ENCODE results near the gene CALML5. TPM values are rescaled to one million over a fixed set of nuclear protein-coding genes. Genes with fewer than 3 reads are reported as not detected.

Gene CALML5
- total RNA-seq, 2 experiments from 2014 or later: not detected

DNA sequence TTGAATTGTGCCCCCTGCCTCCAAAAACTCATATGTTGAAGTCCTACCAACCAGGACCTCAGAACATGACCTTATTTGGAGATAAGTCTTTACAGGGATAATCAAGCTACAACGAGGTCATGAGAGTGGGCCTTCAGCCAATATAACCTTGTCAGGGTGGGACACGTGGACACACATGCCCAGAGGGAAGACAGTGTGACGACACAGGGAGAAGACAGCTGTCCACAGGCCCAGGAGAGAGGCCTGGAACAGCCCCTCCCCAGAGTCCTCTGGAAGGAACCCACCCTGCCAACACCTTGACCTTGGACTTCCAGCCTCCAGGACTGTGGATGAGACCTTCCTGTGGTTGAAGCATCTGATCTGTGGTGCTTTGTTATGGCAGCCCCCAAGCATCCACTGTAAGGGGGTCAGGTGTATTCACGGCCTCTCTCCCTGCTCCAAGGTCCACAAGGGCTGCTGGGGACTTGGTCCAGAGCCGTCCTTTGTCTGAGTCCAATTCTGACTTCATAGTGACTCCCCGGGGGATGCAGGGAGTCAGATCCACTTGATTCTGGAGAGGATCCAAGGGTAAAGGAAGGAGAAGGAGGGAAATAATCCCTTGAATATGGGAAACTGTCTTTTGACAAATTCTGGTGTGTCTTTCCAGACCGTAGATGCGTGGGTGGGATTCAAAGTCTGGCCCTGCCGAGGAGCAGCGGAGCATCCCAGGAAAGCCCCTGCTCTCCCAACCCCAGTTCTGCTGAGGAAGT, 32.4 kb upstream of the CALML5 start:
- ChIA-PET CTCF (ENCODE audit: unreplicated experiment) (no interaction called here), POLR2A (interaction anchor here (2.3 kb wide), 1 partner anchor 18 kb away, joined by 5 read pairs; no protein-coding TSS in a partner anchor)
- no peaks in the 10 kb centered on the region for H3K79me2 ChIP-seq (ENCODE audit: insufficient read depth, low read depth, low read length)
- no peak overlapping the region for H3K4me2 ChIP-seq (ENCODE audit: low read length)
- TF ChIP-seq, protein P1, sequence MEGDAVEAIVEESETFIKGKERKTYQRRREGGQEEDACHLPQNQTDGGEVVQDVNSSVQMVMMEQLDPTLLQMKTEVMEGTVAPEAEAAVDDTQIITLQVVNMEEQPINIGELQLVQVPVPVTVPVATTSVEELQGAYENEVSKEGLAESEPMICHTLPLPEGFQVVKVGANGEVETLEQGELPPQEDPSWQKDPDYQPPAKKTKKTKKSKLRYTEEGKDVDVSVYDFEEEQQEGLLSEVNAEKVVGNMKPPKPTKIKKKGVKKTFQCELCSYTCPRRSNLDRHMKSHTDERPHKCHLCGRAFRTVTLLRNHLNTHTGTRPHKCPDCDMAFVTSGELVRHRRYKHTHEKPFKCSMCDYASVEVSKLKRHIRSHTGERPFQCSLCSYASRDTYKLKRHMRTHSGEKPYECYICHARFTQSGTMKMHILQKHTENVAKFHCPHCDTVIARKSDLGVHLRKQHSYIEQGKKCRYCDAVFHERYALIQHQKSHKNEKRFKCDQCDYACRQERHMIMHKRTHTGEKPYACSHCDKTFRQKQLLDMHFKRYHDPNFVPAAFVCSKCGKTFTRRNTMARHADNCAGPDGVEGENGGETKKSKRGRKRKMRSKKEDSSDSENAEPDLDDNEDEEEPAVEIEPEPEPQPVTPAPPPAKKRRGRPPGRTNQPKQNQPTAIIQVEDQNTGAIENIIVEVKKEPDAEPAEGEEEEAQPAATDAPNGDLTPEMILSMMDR (conservative IDR thresholded peaks at IDR 0.05; ENCODE audit: low read length): no peak
- no peak for TF ChIP-seq EZH2phosphoT487 (IDR thresholded peaks at IDR 0.05; ENCODE audit: borderline replicate concordance, low read depth, low read length)
- no peaks in the 10 kb centered on the region for H3K9me3 ChIP-seq (ENCODE audit: low read length)
- no peak for DNase-seq (ENCODE audit: low spot score)
- intact Hi-C loops (cut with micrococcal nuclease; ENCODE audit: unreplicated experiment): no loop called here
- no peak overlapping the region for H3K27ac ChIP-seq (ENCODE audit: low read depth, low read length, poor library complexity, severe bottlenecking)
- H3K4me1 ChIP-seq (ENCODE audit: insufficient read depth, low read length, poor library complexity, severe bottlenecking): no peaks in the 10 kb centered on the region
- no peak overlapping the region for H2AFZ ChIP-seq (ENCODE audit: low read length)
- no peaks in the 10 kb centered on the region for H3K9me2 ChIP-seq (ENCODE audit: insufficient read depth, low read length)
- H3K36me3 ChIP-seq (ENCODE audit: insufficient read depth, low read length): no peaks in the 10 kb centered on the region
- H4K20me1 ChIP-seq (ENCODE audit: insufficient read depth, low read length): no peaks in the 10 kb centered on the region
- no TSS peak for BruUV-seq (replicated peaks)
- no peak overlapping the region for H3K4me3 ChIP-seq (ENCODE audit: low read depth, low read length, poor library complexity, severe bottlenecking)

DNA sequence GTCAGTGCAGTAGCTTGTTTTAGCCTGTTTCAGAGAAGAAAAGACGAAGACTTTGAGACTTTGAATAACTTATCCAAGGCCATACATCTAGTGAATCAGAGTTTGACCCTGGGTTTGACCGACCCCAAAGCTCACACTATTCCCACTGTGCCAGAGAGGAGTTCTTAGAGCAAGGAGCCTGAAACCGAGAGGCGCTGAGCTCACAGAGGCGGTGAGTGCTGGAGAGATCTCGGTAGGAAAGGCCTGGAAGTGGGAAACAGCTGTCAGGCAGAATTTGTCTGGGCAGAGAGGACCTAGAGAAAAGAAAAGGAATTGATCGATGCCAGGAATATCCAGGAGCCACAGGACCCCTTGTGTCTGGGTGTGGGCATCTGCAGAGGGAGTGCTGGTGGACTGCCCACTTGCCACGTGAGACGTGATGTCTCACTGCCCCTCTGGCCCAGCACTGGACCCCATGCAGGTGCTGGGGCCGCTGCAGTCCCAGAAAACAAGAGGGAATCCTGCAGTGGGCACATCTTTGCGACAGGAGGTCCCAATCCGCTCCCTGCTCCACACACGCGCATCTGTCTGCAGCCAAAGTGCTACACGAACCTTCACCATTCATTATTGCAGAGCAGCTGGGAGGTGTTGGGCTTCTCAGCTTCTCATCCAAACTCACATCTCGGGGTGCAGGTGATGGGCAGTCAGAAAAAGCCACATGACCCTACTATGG, 31.6 kb upstream of the CALML5 start:
- intact Hi-C loops (cut with micrococcal nuclease; ENCODE audit: unreplicated experiment): no loop called here
- H3K4me3 ChIP-seq (ENCODE audit: low read depth, low read length, poor library complexity, severe bottlenecking): no peak overlapping the region
- H4K20me1 ChIP-seq (ENCODE audit: insufficient read depth, low read length): no peaks in the 10 kb centered on the region
- TF ChIP-seq, protein P1 (conservative IDR thresholded peaks at IDR 0.05; ENCODE audit: low read length): no peak
- no peak for TF ChIP-seq EZH2phosphoT487 (IDR thresholded peaks at IDR 0.05; ENCODE audit: borderline replicate concordance, low read depth, low read length)
- no peaks in the 10 kb centered on the region for H3K4me1 ChIP-seq (ENCODE audit: insufficient read depth, low read length, poor library complexity, severe bottlenecking)
- H3K9me2 ChIP-seq (ENCODE audit: insufficient read depth, low read length): no peaks in the 10 kb centered on the region
- H3K36me3 ChIP-seq (ENCODE audit: insufficient read depth, low read length): no peaks in the 10 kb centered on the region
- no TSS peak for BruUV-seq (replicated peaks)
- H3K27ac ChIP-seq (ENCODE audit: low read depth, low read length, poor library complexity, severe bottlenecking): no peak overlapping the region
- H2AFZ ChIP-seq (ENCODE audit: low read length): no peak overlapping the region
- no peaks in the 10 kb centered on the region for H3K9me3 ChIP-seq (ENCODE audit: low read length)
- POLR2A ChIA-PET: interaction anchor here (2.3 kb wide), 1 partner anchor 19 kb away, joined by 5 read pairs; no protein-coding TSS in a partner anchor
- no peaks in the 10 kb centered on the region for H3K79me2 ChIP-seq (ENCODE audit: insufficient read depth, low read depth, low read length)
- CTCF ChIA-PET (ENCODE audit: unreplicated experiment): no interaction called here
- H3K4me2 ChIP-seq (ENCODE audit: low read length): no peak overlapping the region
- DNase-seq (ENCODE audit: low spot score): no peak

DNA sequence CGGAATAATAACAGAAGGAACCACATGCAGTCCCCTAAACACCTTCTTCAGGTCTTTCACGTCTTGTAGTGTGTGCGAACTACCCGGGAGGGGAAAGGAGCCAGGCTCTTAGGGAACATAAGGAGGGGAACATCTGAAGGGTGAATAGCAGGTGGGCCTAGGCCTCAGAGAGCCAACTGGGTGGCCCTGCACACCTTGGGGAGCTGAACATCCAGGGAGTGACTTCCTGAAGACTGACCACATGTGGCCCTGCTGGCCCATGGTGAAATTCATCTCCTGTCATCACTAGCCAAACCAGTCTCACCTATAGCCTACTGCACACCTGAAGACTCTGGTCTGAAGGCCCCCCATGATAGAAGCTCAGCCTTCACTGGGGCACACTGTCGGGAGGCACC, 31.0 kb upstream of the CALML5 start:
- Histone ChIP-seq H3K36me3 (ENCODE audit: insufficient read depth, low read length) (no peaks in the 10 kb centered on the region), H4K20me1 (ENCODE audit: insufficient read depth, low read length) (no peaks in the 10 kb centered on the region), H3K79me2 (ENCODE audit: insufficient read depth, low read depth, low read length) (no peaks in the 10 kb centered on the region), H3K9me2 (ENCODE audit: insufficient read depth, low read length) (no peaks in the 10 kb centered on the region), H3K4me1 (ENCODE audit: insufficient read depth, low read length, poor library complexity, severe bottlenecking) (no peaks in the 10 kb centered on the region), H3K4me3 (ENCODE audit: low read depth, low read length, poor library complexity, severe bottlenecking) (no peak overlapping the region), H3K4me2 (ENCODE audit: low read length) (no peak overlapping the region), H2AFZ (ENCODE audit: low read length) (no peak overlapping the region), H3K27ac (ENCODE audit: low read depth, low read length, poor library complexity, severe bottlenecking) (no peak overlapping the region), H3K9me3 (ENCODE audit: low read length) (no peaks in the 10 kb centered on the region)
- no TSS peak for BruUV-seq (replicated peaks)
- intact Hi-C loops (cut with micrococcal nuclease; ENCODE audit: unreplicated experiment): no loop called here
- DNase-seq (ENCODE audit: low spot score): no peak
- ChIA-PET CTCF (ENCODE audit: unreplicated experiment) (no interaction called here), POLR2A (interaction anchor here (2.3 kb wide), 1 partner anchor 19 kb away, joined by 5 read pairs; no protein-coding TSS in a partner anchor)
- no peak for TF ChIP-seq EZH2phosphoT487 (IDR thresholded peaks at IDR 0.05; ENCODE audit: borderline replicate concordance, low read depth, low read length)
- TF ChIP-seq, protein P1 (conservative IDR thresholded peaks at IDR 0.05; ENCODE audit: low read length): no peak
